GM21423 (cell line): ENCODE data around the gene SKI.

Experiments
- ATAC-seq: cut with Tn5 transposase; IDR thresholded peaks from one replicate; pipeline ENCODE4 v1.9.1; 2021; ENCODE audit warnings: mild to moderate bottlenecking, moderate library complexity; ENCODE audit not compliant: unreplicated experiment

SKI gene

GRCh38 chr1:2274231-2274928 lies 46.3 kb downstream of the SKI start:
- no peak for ATAC-seq

GRCh38 chr1:2274929-2275475 lies 46.9 kb downstream of the SKI start:
- ATAC-seq, result no peak

GRCh38 chr1:2275796-2276536 lies 47.8 kb downstream of the SKI start:
- no peak for ATAC-seq

GRCh38 chr1:2276803-2277580 lies 48.9 kb downstream of the SKI start:
- ATAC-seq, result no peak

GRCh38 chr1:2277741-2278488 lies 49.8 kb downstream of the SKI start:
- no peak for ATAC-seq

GRCh38 chr1:2278591-2279209 lies 50.6 kb downstream of the SKI start:
- no peak for ATAC-seq

- no peak for ATAC-seq
Measured at GRCh38 chr1:2279210-2279639, 51.1 kb downstream of the SKI start.

GRCh38 chr1:2279817-2280216 lies 51.7 kb downstream of the SKI start:
- ATAC-seq, result no peak

- no peak for ATAC-seq
Measured at GRCh38 chr1:2282556-2283270, 54.6 kb downstream of the SKI start.

- ATAC-seq, result no peak
Measured at GRCh38 chr1:2283371-2283990, 55.4 kb downstream of the SKI start.

GRCh38 chr1:2283991-2284895 lies 56.1 kb downstream of the SKI start:
- ATAC-seq, result no peak

GRCh38 chr1:2284932-2285331 lies 56.8 kb downstream of the SKI start:
- ATAC-seq, result no peak

- ATAC-seq, result no peak
Measured at GRCh38 chr1:2286923-2287322, 58.8 kb downstream of the SKI start.

GRCh38 chr1:2287649-2288048 lies 59.5 kb downstream of the SKI start:
- no peak for ATAC-seq

- no peak for ATAC-seq
Measured at GRCh38 chr1:2288311-2288710, 60.2 kb downstream of the SKI start.

- ATAC-seq, result no peak
Measured at GRCh38 chr1:2288816-2289536, 60.9 kb downstream of the SKI start.

- ATAC-seq, result no peak
Measured at GRCh38 chr1:2289607-2290006, 61.5 kb downstream of the SKI start.
